OCI-LY7 (cell line): ENCODE data around the gene FAM241A. TPM values are rescaled to one million over a fixed set of nuclear protein-coding genes. Genes with fewer than 3 reads are reported as not detected.
"Not testable (repeated sequence)": the region's sequence is repeated elsewhere in the genome, so short reads cannot be mapped to it uniquely, and the experiment has no call there.

Experiments used
- BruUV-seq: library from RNA; stranded (reverse); fragments of 400-500 nt; replicated peaks from 2 replicates; lab custom pipeline; 2021; lab: Mats Ljungman, UMichigan
- CTCF ChIA-PET: fragments of 300-600 bp; sonication (Branson Sonifier 250); formaldehyde crosslinking; loops from one replicate; lab custom pipeline; 2022; ENCODE audit warnings: antibody characterized with exemption; ENCODE audit not compliant: unreplicated experiment; lab: Charles Lee
- POLR2A ChIA-PET: fragments of 300-600 bp; sonication (Branson Sonifier 250); formaldehyde crosslinking; loops from one replicate; lab custom pipeline; 2022; ENCODE audit warnings: antibody characterized with exemption; lab: Charles Lee
- DNase-seq: peaks from one replicate; pipeline ENCODE4 v3.0.0-alpha.2; 2015; ENCODE audit warnings: low spot score
- H2AFZ ChIP-seq: fragments of 200-600 bp; sonication (generic), shearing (Covaris generic); 2 replicates; pipeline ENCODE4 v1.6.1; 2014; ENCODE audit warnings: mild to moderate bottlenecking, antibody characterized with exemption, low read length, moderate library complexity
- H3K27ac ChIP-seq: fragments of 200-600 bp; sonication (generic); 2 replicates; pipeline ENCODE4 v1.5.1; 2014; ENCODE audit warnings: mixed run types, low read depth, mild to moderate bottlenecking, moderate library complexity, low read length, inconsistent platforms; ENCODE audit not compliant: poor library complexity, severe bottlenecking
- H3K36me3 ChIP-seq: fragments of 200-600 bp; sonication (generic); 2 replicates; pipeline ENCODE4 v1.6.1; 2014; ENCODE audit warnings: mild to moderate bottlenecking, antibody characterized with exemption, low read length, moderate library complexity, mixed read lengths; ENCODE audit not compliant: insufficient read depth
- H3K4me1 ChIP-seq: fragments of 200-600 bp; sonication (generic); 2 replicates; pipeline ENCODE4 v1.5.1; 2014; ENCODE audit warnings: mild to moderate bottlenecking, low read length; ENCODE audit not compliant: insufficient read depth, poor library complexity, severe bottlenecking
- H3K4me2 ChIP-seq: fragments of 200-600 bp; sonication (generic); 2 replicates; pipeline ENCODE4 v1.6.1; 2014; ENCODE audit warnings: mild to moderate bottlenecking, low read length
- H3K4me3 ChIP-seq: fragments of 200-600 bp; sonication (generic); 2 replicates; pipeline ENCODE4 v1.5.1; 2014; ENCODE audit warnings: mild to moderate bottlenecking, low read depth, low read length; ENCODE audit not compliant: poor library complexity, severe bottlenecking
- H3K79me2 ChIP-seq: fragments of 200-600 bp; sonication (generic); 2 replicates; pipeline ENCODE4 v1.6.1; 2016; ENCODE audit warnings: low read depth, mild to moderate bottlenecking, low read length, moderate library complexity, mixed read lengths; ENCODE audit not compliant: insufficient read depth
- H3K9me2 ChIP-seq: fragments of 200-600 bp; sonication (generic); 2 replicates; pipeline ENCODE4 v1.6.1; 2016; ENCODE audit warnings: mild to moderate bottlenecking, low read length, mixed read lengths; ENCODE audit not compliant: insufficient read depth
- H3K9me3 ChIP-seq: fragments of 200-600 bp; sonication (generic); 2 replicates; pipeline ENCODE4 v1.6.1; 2014; ENCODE audit warnings: mild to moderate bottlenecking, mixed run types, low read length, mixed read lengths
- H4K20me1 ChIP-seq: fragments of 200-600 bp; sonication (generic); 2 replicates; pipeline ENCODE4 v1.6.1; 2014; ENCODE audit warnings: mild to moderate bottlenecking, antibody characterized with exemption, low read length, moderate library complexity, mixed read lengths; ENCODE audit not compliant: insufficient read depth
- CTCF ChIP-seq: fragments of 200-600 bp; sonication (generic); conservative IDR thresholded peaks from 2 replicates; pipeline ENCODE4 v1.5.1; 2014; ENCODE audit warnings: mild to moderate bottlenecking, antibody characterized with exemption, low read length, moderate library complexity, mixed read lengths
- EZH2phosphoT487 ChIP-seq: fragments of 200-600 bp; sonication (generic); IDR thresholded peaks from 2 replicates; pipeline ENCODE4 v1.6.1; 2018; ENCODE audit warnings: low read depth, borderline replicate concordance, mild to moderate bottlenecking, mixed run types, antibody characterized with exemption, low read length, moderate library complexity, mixed read lengths
- intact Hi-C: fragments of 100-400 bp; cut with micrococcal nuclease; formaldehyde crosslinking; loops from one replicate; pipeline ENCODE4 v1.10.0; 2022; ENCODE audit not compliant: unreplicated experiment
- total RNA-seq, 2 experiments: library from RNA; depleted of rRNA in 1 of 2; stranded (reverse); fragments of >200 nt in 1 of 2; shearing (Covaris generic) in 1 of 2; gene quantifications; 2 replicates each; pipeline ENCODE4 v1.2.3, GENCODE V29; 2014 to 2022

The FAM241A gene
- total RNA-seq, 2 experiments from 2014 or later: 2.5 to 9.5 TPM

DNA sequence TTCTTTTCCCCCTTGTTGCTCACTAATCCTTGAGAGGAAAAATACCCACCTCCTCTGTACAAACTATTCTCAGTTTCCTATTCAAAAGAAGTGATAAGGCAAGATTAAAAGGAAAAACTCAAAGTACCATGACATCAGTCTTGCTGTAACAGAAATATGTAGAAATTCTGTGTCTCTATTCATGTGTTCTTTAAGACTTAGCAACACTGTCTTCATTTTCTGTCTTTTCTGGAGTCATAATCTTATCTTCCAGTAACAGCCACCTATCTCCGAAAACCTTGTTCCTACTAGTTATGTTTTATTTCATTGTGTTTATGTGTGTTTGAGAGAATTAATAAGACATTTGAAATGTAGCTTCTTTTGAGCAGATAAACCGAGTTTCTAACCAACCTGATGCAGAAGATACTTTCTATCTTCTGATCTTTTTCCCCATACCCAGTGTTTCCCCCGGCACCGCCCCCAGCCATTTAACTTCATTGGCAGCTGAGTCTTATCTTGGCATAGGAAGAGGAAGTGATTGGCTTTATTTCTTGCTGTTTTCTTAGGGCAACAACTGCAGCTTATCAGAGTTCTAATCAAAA is 8.0 kb downstream of the FAM241A start:
- Histone ChIP-seq H3K4me2 (peak overlapping the region; percentile 46), H3K4me1 (peaks cover 44% of the 10 kb centered on the region), H3K9me2 (no peaks in the 10 kb centered on the region), H3K79me2 (peaks cover 43% of the 10 kb centered on the region), H2AFZ (no peak overlapping the region), H4K20me1 (no peaks in the 10 kb centered on the region), H3K36me3 (peaks cover 7% of the 10 kb centered on the region; the same call in 1 of the 2 replicates), H3K9me3 (no peaks in the 10 kb centered on the region), H3K27ac (no peak overlapping the region), H3K4me3 (peak overlapping the region; percentile 21)
- no TSS peak for BruUV-seq
- CTCF ChIA-PET: interaction anchor here (0.6 kb wide), 1 partner anchor 158 kb away, joined by 4 read pairs; no protein-coding TSS in a partner anchor
- no peak for DNase-seq
- POLR2A ChIA-PET: interaction anchor here (0.7 to 1.0 kb wide), 6 partner anchors 11 to 48 kb away, joined by 3 to 5 read pairs (median 4); no protein-coding TSS in a partner anchor
- TF ChIP-seq CTCF (no peak), EZH2phosphoT487 (no peak)
- intact Hi-C loops: loop anchor here (2.0 kb wide), 1 partner anchor 14 kb away; no protein-coding TSS in a partner anchor

DNA sequence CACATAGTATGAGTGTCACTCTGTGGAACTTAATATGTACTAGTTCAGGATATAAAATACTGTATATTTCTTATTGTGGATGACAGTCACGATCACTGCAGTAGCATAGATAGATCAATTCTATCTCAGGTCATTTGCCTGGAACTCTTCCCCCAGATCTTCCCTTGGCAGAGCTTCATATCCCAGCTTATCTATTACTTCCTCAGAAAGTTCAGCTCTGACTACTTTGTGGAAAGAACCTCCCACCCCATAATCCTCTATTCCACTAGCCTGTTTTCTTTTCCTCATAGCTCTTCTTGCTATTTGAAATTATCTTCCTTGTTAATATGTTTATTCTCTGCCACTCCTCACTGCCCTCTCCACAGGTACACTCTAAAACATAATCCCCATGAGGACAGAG is 10.9 kb downstream of the FAM241A start:
- no peak for DNase-seq
- peaks cover 17% of the 10 kb centered on the region; the same call in 1 of the 2 replicates for H3K79me2 ChIP-seq
- H3K36me3 ChIP-seq: no peaks in the 10 kb centered on the region; the same call in 1 of the 2 replicates
- H3K4me2 ChIP-seq: no peak overlapping the region
- no peak overlapping the region for H3K27ac ChIP-seq
- ChIA-PET CTCF (no interaction called here), POLR2A (interaction anchor here (0.8 to 1.8 kb wide), 10 partner anchors 9 to 361 kb away, joined by 3 to 20 read pairs (median 6); no protein-coding TSS in a partner anchor)
- H4K20me1 ChIP-seq: no peaks in the 10 kb centered on the region
- no TSS peak for BruUV-seq
- no peaks in the 10 kb centered on the region for H3K9me2 ChIP-seq
- peaks cover 30% of the 10 kb centered on the region for H3K4me1 ChIP-seq
- 0 out of 2 replicates have a peak, but pooled peaks cover 7% of the 10 kb centered on the region for H3K9me3 ChIP-seq
- H3K4me3 ChIP-seq: no peak overlapping the region
- H2AFZ ChIP-seq: no peak overlapping the region
- intact Hi-C loops: no loop called here
- TF ChIP-seq CTCF: no peak

DNA sequence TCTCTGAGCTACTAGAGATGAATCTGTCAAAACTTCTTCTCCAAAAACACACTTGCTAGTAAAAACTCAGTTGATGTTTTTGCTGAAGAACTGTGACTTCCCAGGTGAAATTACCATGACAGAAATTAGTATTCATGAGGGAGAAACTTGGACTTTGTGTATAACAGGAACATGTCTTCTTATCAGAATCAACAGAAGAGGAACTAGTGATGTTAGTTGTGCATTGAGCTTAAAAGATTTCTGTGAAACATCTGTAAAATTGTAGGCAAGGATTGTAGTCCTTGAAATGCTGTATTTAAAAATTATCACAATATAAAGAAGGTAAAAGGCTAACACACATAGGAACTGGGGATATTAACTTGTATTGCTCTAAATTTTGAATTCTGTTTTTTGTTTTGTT is 11.3 kb downstream of the FAM241A start:
- no peak overlapping the region for H2AFZ ChIP-seq
- BruUV-seq: no TSS peak
- peaks cover 29% of the 10 kb centered on the region for H3K4me1 ChIP-seq
- no peak overlapping the region for H3K27ac ChIP-seq
- TF ChIP-seq CTCF: no peak
- H3K36me3 ChIP-seq: no peaks in the 10 kb centered on the region; the same call in 1 of the 2 replicates
- H3K9me3 ChIP-seq: 0 out of 2 replicates have a peak, but pooled peaks cover 7% of the 10 kb centered on the region
- ChIA-PET POLR2A (interaction anchor here (0.5 to 1.8 kb wide), 11 partner anchors 8 to 361 kb away, joined by 3 to 20 read pairs (median 5); no protein-coding TSS in a partner anchor), CTCF (no interaction called here)
- H3K4me2 ChIP-seq: no peak overlapping the region
- DNase-seq: no peak
- peaks cover 17% of the 10 kb centered on the region; the same call in 1 of the 2 replicates for H3K79me2 ChIP-seq
- no peaks in the 10 kb centered on the region for H3K9me2 ChIP-seq
- H3K4me3 ChIP-seq: no peak overlapping the region
- intact Hi-C loops: no loop called here
- H4K20me1 ChIP-seq: no peaks in the 10 kb centered on the region

- POLR2A ChIA-PET: interaction anchor here (1.6 to 5.8 kb wide), 2 partner anchors 10 to 15 kb away, joined by 5 to 37 read pairs; no protein-coding TSS in a partner anchor
- H4K20me1 ChIP-seq, H2AFZ ChIP-seq, intact Hi-C loops, DNase-seq, H3K79me2 ChIP-seq, H3K9me2 ChIP-seq, H3K4me3 ChIP-seq, H3K9me3 ChIP-seq, BruUV-seq, H3K4me2 ChIP-seq, H3K36me3 ChIP-seq, H3K27ac ChIP-seq, CTCF ChIA-PET: not testable (repeated sequence)
- peaks cover 16% of the 10 kb centered on the region for H3K4me1 ChIP-seq
Measured at GRCh38 chr4:112163706-112164105, 18.5 kb downstream of the FAM241A start.
